ENCODE results near the gene CHST13. TPM values are rescaled to one million over a fixed set of nuclear protein-coding genes. Genes with fewer than 3 reads are reported as not detected.

The CHST13 gene
- polyA plus RNA-seq, 1 experiment = not detected

GRCh38 chr3:126493739-126494138 is 30.2 kb upstream of the CHST13 start:
- no peak for DNase-seq (ENCODE audit: low read depth)
- no peak overlapping the region for H3K4me3 ChIP-seq (ENCODE audit: low read depth, low read length)
- H3K27me3 ChIP-seq (ENCODE audit: control insufficient read depth, insufficient read depth, low read length) = peaks cover 6% of the 10 kb centered on the region
- no peaks in the 10 kb centered on the region for H3K36me3 ChIP-seq (ENCODE audit: control insufficient read depth, insufficient read depth, low read length)
- TF ChIP-seq CTCF (IDR thresholded peaks at IDR 0.05; ENCODE audit: insufficient read depth, low read depth, low read length) = no peak
- POLR2A ChIA-PET = no interaction called here
- CTCF ChIA-PET = no interaction called here

GRCh38 chr3:126494204-126494969 is 29.6 kb upstream of the CHST13 start:
- CTCF ChIA-PET = no interaction called here
- POLR2A ChIA-PET = no interaction called here

GRCh38 chr3:126494970-126495230 is 29.1 kb upstream of the CHST13 start:
- TF ChIP-seq CTCF (IDR thresholded peaks at IDR 0.05; ENCODE audit: insufficient read depth, low read depth, low read length) = no peak
- DNase-seq (ENCODE audit: low read depth) = no peak
- CTCF ChIA-PET = no interaction called here
- Histone ChIP-seq H3K4me3 (ENCODE audit: low read depth, low read length) (no peak overlapping the region), H3K27me3 (ENCODE audit: control insufficient read depth, insufficient read depth, low read length) (peaks cover 6% of the 10 kb centered on the region), H3K36me3 (ENCODE audit: control insufficient read depth, insufficient read depth, low read length) (no peaks in the 10 kb centered on the region)
- POLR2A ChIA-PET = no interaction called here

More at GRCh38 chr3:126494204-126494969, 29.6 kb upstream of the CHST13 start:
- TF ChIP-seq CTCF (IDR thresholded peaks at IDR 0.05; ENCODE audit: insufficient read depth, low read depth, low read length) = no peak
- DNase-seq (ENCODE audit: low read depth) = no peak
- H3K4me3 ChIP-seq (ENCODE audit: low read depth, low read length) = no peak overlapping the region
- H3K27me3 ChIP-seq (ENCODE audit: control insufficient read depth, insufficient read depth, low read length) = peaks cover 6% of the 10 kb centered on the region
- H3K36me3 ChIP-seq (ENCODE audit: control insufficient read depth, insufficient read depth, low read length) = no peaks in the 10 kb centered on the region

- no peaks in the 10 kb centered on the region for H3K36me3 ChIP-seq (ENCODE audit: control insufficient read depth, insufficient read depth, low read length)
- no peak for TF ChIP-seq CTCF (IDR thresholded peaks at IDR 0.05; ENCODE audit: insufficient read depth, low read depth, low read length)
- DNase-seq (ENCODE audit: low read depth) = no peak
- ChIA-PET CTCF (interaction anchor here (0.9 kb wide), 1 partner anchor 126 kb away, joined by 3 read pairs; no protein-coding TSS in a partner anchor), POLR2A (no interaction called here)
- peaks cover 3% of the 10 kb centered on the region for H3K27me3 ChIP-seq (ENCODE audit: control insufficient read depth, insufficient read depth, low read length)
- no peak overlapping the region for H3K4me3 ChIP-seq (ENCODE audit: low read depth, low read length)
Observed at GRCh38 chr3:126495786-126496185, 28.2 kb upstream of the CHST13 start.

- no peak for DNase-seq (ENCODE audit: low read depth)
- CTCF ChIA-PET = interaction anchor here (0.8 to 1.6 kb wide), 4 partner anchors 10 to 251 kb away, joined by 3 read pairs; no protein-coding TSS in a partner anchor
- POLR2A ChIA-PET = no interaction called here
Observed at GRCh38 chr3:126496894-126497850, 26.8 kb upstream of the CHST13 start.

More at GRCh38 chr3:126496894-126497850, 26.8 kb upstream of the CHST13 start:
- no peak overlapping the region for H3K4me3 ChIP-seq (ENCODE audit: low read depth, low read length)
- peaks cover 3% of the 10 kb centered on the region for H3K27me3 ChIP-seq (ENCODE audit: control insufficient read depth, insufficient read depth, low read length)
- no peaks in the 10 kb centered on the region for H3K36me3 ChIP-seq (ENCODE audit: control insufficient read depth, insufficient read depth, low read length)
- no peak for TF ChIP-seq CTCF (IDR thresholded peaks at IDR 0.05; ENCODE audit: insufficient read depth, low read depth, low read length)
